ENCODE results near the gene PAIP2B. TPM values are rescaled to one million over a fixed set of nuclear protein-coding genes. Genes with fewer than 3 reads are reported as not detected.
"Not testable (repeated sequence)": the region's sequence is repeated elsewhere in the genome, so short reads cannot be mapped to it uniquely, and the experiment has no call there.

Gene PAIP2B
- total RNA-seq, 1 experiment from 2014 or later: 0.81 TPM

- DNase-seq (ENCODE audit: low read depth): no peak
Observed at GRCh38 chr2:71220743-71221142, 6.2 kb downstream of the PAIP2B start.

- DNase-seq (ENCODE audit: low read depth): no peak
Observed at GRCh38 chr2:71216501-71216900, 10.4 kb downstream of the PAIP2B start.

GRCh38 chr2:71215447-71215846 is 11.5 kb downstream of the PAIP2B start:
- no peak for DNase-seq (ENCODE audit: low read depth)

GRCh38 chr2:71212336-71212735 is 14.6 kb downstream of the PAIP2B start:
- DNase-seq (ENCODE audit: low read depth): peak; percentile 36

- DNase-seq (ENCODE audit: low read depth): no peak
Observed at GRCh38 chr2:71210292-71210691, 16.6 kb downstream of the PAIP2B start.

- peak; percentile 8 for DNase-seq (ENCODE audit: low read depth)
Observed at GRCh38 chr2:71208756-71209155, 18.1 kb downstream of the PAIP2B start.

GRCh38 chr2:71207601-71208000 is 19.3 kb downstream of the PAIP2B start:
- no peak for DNase-seq (ENCODE audit: low read depth)

- no peak for DNase-seq (ENCODE audit: low read depth)
Observed at GRCh38 chr2:71206271-71206670, 20.6 kb downstream of the PAIP2B start.

- DNase-seq (ENCODE audit: low read depth): no peak
Observed at GRCh38 chr2:71191570-71191943, 35.3 kb downstream of the PAIP2B start.

- DNase-seq (ENCODE audit: low read depth): peak; percentile 10
Observed at GRCh38 chr2:71190656-71191569, 36.0 kb downstream of the PAIP2B start.

GRCh38 chr2:71187589-71187988 is 39.3 kb downstream of the PAIP2B start:
- no peak for DNase-seq (ENCODE audit: low read depth)

GRCh38 chr2:71186973-71187372 is 39.9 kb downstream of the PAIP2B start:
- DNase-seq (ENCODE audit: low read depth): no peak

GRCh38 chr2:71183306-71184115 is 43.4 kb downstream of the PAIP2B start:
- DNase-seq (ENCODE audit: low read depth): not testable (repeated sequence)

- peak; percentile 17 for DNase-seq (ENCODE audit: low read depth)
Observed at GRCh38 chr2:71181316-71181715, 45.6 kb downstream of the PAIP2B start.

GRCh38 chr2:71178836-71179235 is 48.1 kb downstream of the PAIP2B start:
- not testable (repeated sequence) for DNase-seq (ENCODE audit: low read depth)

GRCh38 chr2:71174207-71174606 is 52.7 kb downstream of the PAIP2B start:
- peak; percentile 20 for DNase-seq (ENCODE audit: low read depth)

GRCh38 chr2:71173096-71173495 is 53.8 kb downstream of the PAIP2B start:
- DNase-seq (ENCODE audit: low read depth): no peak

- no peak for DNase-seq (ENCODE audit: low read depth)
Observed at GRCh38 chr2:71166812-71167211, 60.1 kb downstream of the PAIP2B start.

GRCh38 chr2:71157124-71157793 is 69.6 kb downstream of the PAIP2B start:
- peak; percentile 10 for DNase-seq (ENCODE audit: low read depth)

- peak; percentile 10 for DNase-seq (ENCODE audit: low read depth)
Observed at GRCh38 chr2:71156573-71156972, 70.3 kb downstream of the PAIP2B start.

GRCh38 chr2:71155846-71156245 is 71.1 kb downstream of the PAIP2B start:
- no peak for DNase-seq (ENCODE audit: low read depth)

- peak; percentile 25 for DNase-seq (ENCODE audit: low read depth)
Observed at GRCh38 chr2:71154798-71155197, 72.1 kb downstream of the PAIP2B start.

Measured in M059J (cell line).